HG02678 (cell line): ENCODE data around the gene SLC48A1.

Experiments used
- ATAC-seq: cut with Tn5 transposase; IDR thresholded peaks from one replicate; pipeline ENCODE4 v1.9.1; 2021; ENCODE audit warnings: mild to moderate bottlenecking, moderate library complexity; ENCODE audit not compliant: unreplicated experiment

The SLC48A1 gene

GRCh38 chr12:47757364-47757839 lies 15.6 kb upstream of the SLC48A1 start:
- ATAC-seq, result no peak

- ATAC-seq, result no peak
Measured at GRCh38 chr12:47757840-47758583, 15.0 kb upstream of the SLC48A1 start.

GRCh38 chr12:47758584-47758833 lies 14.5 kb upstream of the SLC48A1 start:
- ATAC-seq, result no peak

GRCh38 chr12:47758834-47759690 lies 14.0 kb upstream of the SLC48A1 start, which contains the start of gene RAPGEF3:
TSS of gene RAPGEF3 (minus strand) at chr12:47758880. CDS start at chr12:47758556, 324 bp downstream.
- peak; percentile 56 for ATAC-seq

- no peak for ATAC-seq
Measured at GRCh38 chr12:47762850-47763465, 10.1 kb upstream of the SLC48A1 start.

GRCh38 chr12:47763481-47764346 lies 9.3 kb upstream of the SLC48A1 start:
- no peak for ATAC-seq

GRCh38 chr12:47766502-47767215 lies 6.4 kb upstream of the SLC48A1 start:
- ATAC-seq, result no peak

GRCh38 chr12:47767216-47767724 lies 5.8 kb upstream of the SLC48A1 start:
- peak; percentile 78 for ATAC-seq

- ATAC-seq, result no peak
Measured at GRCh38 chr12:47768323-47768811, 4.7 kb upstream of the SLC48A1 start.

GRCh38 chr12:47769234-47770085 lies 3.6 kb upstream of the SLC48A1 start:
- no peak for ATAC-seq

GRCh38 chr12:47770086-47770726 lies 2.8 kb upstream of the SLC48A1 start:
- ATAC-seq, result no peak

- no peak for ATAC-seq
Measured at GRCh38 chr12:47771304-47771703, 1.7 kb upstream of the SLC48A1 start.

- no peak for ATAC-seq
Measured at GRCh38 chr12:47772094-47772660, 861 bp upstream of the SLC48A1 start.

- no peak for ATAC-seq
Measured at GRCh38 chr12:47772738-47773061, 338 bp upstream of the SLC48A1 start.

GRCh38 chr12:47773858-47774580 lies 981 bp downstream of the SLC48A1 start:
- ATAC-seq, result no peak

GRCh38 chr12:47774663-47775062 lies 1.6 kb downstream of the SLC48A1 start:
- ATAC-seq, result no peak

GRCh38 chr12:47775100-47775911 lies 2.3 kb downstream of the SLC48A1 start:
- ATAC-seq, result no peak
